Peyer's patch (tissue), 4 donors: ENCODE results near the gene MMP3. TPM values are rescaled to one million over a fixed set of nuclear protein-coding genes. Genes with fewer than 3 reads are reported as not detected.

Source experiments
- DNase-seq, 3 donors: peaks; one replicate each; pipeline ENCODE4 v3.0.0-alpha.2; 2017 to 2019
- H3K27ac ChIP-seq, 4 donors: fragments of 200-600 bp; sonication (generic); one replicate each; pipeline ENCODE4 v1.5.1; 2016 to 2019
- H3K27me3 ChIP-seq, 2 donors: fragments of 200-600 bp; sonication (generic); one replicate each; pipeline ENCODE4 v1.5.1; 2019
- H3K36me3 ChIP-seq, 3 donors: fragments of 200-600 bp; sonication (generic); one replicate each; pipeline ENCODE4 v1.5.1; 2016 to 2019
- H3K4me1 ChIP-seq, 4 donors: fragments of 200-600 bp; sonication (generic); one replicate each; pipeline ENCODE4 v1.5.1; 2016 to 2019
- H3K4me3 ChIP-seq, 4 donors: fragments of 200-600 bp; sonication (generic); 1 replicate in 3 of 4; 2 replicates in 1 of 4; pipeline ENCODE4 v1.5.1; 2016 to 2019; ENCODE audit warnings: mild to moderate bottlenecking in 1 of 4
- H3K9me3 ChIP-seq, 4 donors: fragments of 200-600 bp; sonication (generic); one replicate each; pipeline ENCODE4 v1.5.1; 2016 to 2019; ENCODE audit warnings: mild to moderate bottlenecking in 1 of 4
- POLR2A ChIP-seq, 2 donors: fragments of 450-650 bp; IDR thresholded peaks; one replicate each; pipeline ENCODE4 v1.5.1; 2017; ENCODE audit warnings: antibody characterized with exemption in 2 of 2, mild to moderate bottlenecking in 2 of 2, moderate library complexity in 2 of 2
- total RNA-seq, 4 donors: library from RNA; depleted of rRNA; stranded (reverse); fragments of >200 nt; gene quantifications; one replicate each; pipeline ENCODE4 v1.1.0, GENCODE V29; 2016
- TF ChIP-seq, protein P1 (sequence below), 6 experiments: fragments of 450-650 bp in 4 of 6; fragments of 200-600 bp in 2 of 6; sonication (generic) in 1 of 6; IDR thresholded peaks; one replicate each; pipeline ENCODE4 v1.5.1; 2017 to 2019; ENCODE audit warnings: antibody characterized with exemption in 6 of 6, mild to moderate bottlenecking in 3 of 6, moderate library complexity in 1 of 6

Gene MMP3
- total RNA-seq = 1 to 10 TPM in 2 of 4 donors, not detected in 2; 1.5 to 1.8 TPM

DNA sequence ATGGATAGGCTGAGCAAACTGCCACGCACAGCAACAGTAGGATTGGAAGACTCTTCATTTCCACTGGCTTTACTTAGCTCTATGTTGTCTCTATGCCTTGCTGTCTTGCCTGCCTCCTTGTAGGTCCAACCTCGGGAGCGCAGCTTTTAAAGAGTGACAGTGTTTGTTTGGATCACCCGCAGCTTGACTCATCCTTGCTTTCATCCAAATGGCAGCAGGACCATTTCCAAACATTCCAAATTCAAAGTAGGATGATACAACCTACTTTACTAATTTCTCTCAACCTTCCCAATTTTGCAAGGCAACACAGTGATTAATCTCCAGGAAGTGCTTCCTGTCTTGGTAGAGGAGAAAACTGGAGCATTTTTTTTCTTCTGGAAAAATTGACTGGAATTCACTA is at the start of gene MMP3:
MMP3 (minus strand) TSS at position 121 of the 400 bp plus-strand sequence; CDS start at position 58, 63 bp downstream.
- no peak for DNase-seq
- H3K27ac ChIP-seq = no peak within 1 kb of the TSS
- no peak within 1 kb of the TSS for H3K4me3 ChIP-seq
- H3K27me3 ChIP-seq = no peaks in the 10 kb centered on the region
- no peaks in the 10 kb centered on the region for H3K9me3 ChIP-seq
- H3K36me3 ChIP-seq = no peaks in the 10 kb centered on the region
- TF ChIP-seq, protein P1, sequence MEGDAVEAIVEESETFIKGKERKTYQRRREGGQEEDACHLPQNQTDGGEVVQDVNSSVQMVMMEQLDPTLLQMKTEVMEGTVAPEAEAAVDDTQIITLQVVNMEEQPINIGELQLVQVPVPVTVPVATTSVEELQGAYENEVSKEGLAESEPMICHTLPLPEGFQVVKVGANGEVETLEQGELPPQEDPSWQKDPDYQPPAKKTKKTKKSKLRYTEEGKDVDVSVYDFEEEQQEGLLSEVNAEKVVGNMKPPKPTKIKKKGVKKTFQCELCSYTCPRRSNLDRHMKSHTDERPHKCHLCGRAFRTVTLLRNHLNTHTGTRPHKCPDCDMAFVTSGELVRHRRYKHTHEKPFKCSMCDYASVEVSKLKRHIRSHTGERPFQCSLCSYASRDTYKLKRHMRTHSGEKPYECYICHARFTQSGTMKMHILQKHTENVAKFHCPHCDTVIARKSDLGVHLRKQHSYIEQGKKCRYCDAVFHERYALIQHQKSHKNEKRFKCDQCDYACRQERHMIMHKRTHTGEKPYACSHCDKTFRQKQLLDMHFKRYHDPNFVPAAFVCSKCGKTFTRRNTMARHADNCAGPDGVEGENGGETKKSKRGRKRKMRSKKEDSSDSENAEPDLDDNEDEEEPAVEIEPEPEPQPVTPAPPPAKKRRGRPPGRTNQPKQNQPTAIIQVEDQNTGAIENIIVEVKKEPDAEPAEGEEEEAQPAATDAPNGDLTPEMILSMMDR (IDR thresholded peaks at IDR 0.05) = no peak
- no peak for TF ChIP-seq POLR2A (IDR thresholded peaks at IDR 0.05)
- no peaks in the 10 kb centered on the region for H3K4me1 ChIP-seq

DNA sequence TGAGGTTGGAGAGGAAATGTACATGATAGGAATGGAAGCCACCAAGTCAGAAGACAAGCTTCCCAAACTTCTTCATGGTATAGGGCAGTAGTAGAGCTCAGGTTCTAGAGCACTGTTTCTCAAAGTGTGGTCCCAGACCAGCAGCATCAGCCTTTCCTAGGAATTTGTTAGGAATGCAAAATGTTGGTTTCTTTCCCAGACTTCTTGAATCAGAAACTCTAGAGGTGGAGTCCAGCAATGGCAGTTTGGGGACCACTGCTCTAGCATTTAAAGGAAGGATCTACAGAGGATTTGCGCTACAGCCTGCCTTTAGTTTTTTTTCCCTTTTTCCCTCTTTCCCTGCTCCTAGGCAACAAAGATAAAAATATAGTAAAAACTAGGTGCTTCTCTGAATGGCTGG is 48.3 kb upstream of the MMP3 start:
- DNase-seq = no peak
- no peaks in the 10 kb centered on the region for H3K9me3 ChIP-seq
- TF ChIP-seq, protein P1 (IDR thresholded peaks at IDR 0.05) = no peak
- no peak for TF ChIP-seq POLR2A (IDR thresholded peaks at IDR 0.05)

DNA sequence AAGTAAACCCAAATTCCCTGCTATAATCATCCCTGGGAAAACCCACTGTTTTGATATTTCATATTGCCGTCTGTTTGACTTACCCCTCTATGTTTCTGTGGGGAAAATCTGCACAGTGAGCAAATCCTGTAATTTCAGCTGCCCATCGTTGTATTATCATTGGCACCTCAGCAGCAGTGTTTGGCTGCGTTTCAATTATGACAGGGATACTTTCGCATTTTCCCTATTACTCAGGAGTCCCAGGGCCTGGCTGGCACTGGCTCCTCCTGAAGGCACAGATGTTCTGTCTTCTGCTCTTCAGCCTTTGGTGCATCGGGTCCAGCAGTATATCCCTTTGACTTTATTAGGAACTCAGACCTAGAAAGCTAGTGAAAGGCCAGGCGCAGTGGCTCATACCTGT is 43.6 kb upstream of the MMP3 start:
- TF ChIP-seq POLR2A (IDR thresholded peaks at IDR 0.05) = no peak
- TF ChIP-seq, protein P1 (IDR thresholded peaks at IDR 0.05) = no peak
- Histone ChIP-seq H3K4me3 (no peak overlapping the region), H3K36me3 (no peaks in the 10 kb centered on the region), H3K27ac (no peak overlapping the region), H3K27me3 (no peaks in the 10 kb centered on the region), H3K4me1 (no peaks in the 10 kb centered on the region), H3K9me3 (no peaks in the 10 kb centered on the region)
- DNase-seq = no peak

More for the DNA sequence above, 48.3 kb upstream of the MMP3 start:
- no peak overlapping the region for H3K27ac ChIP-seq
- H3K4me3 ChIP-seq = no peak overlapping the region
- no peaks in the 10 kb centered on the region for H3K27me3 ChIP-seq
- no peaks in the 10 kb centered on the region for H3K4me1 ChIP-seq
- H3K36me3 ChIP-seq = no peaks in the 10 kb centered on the region

DNA sequence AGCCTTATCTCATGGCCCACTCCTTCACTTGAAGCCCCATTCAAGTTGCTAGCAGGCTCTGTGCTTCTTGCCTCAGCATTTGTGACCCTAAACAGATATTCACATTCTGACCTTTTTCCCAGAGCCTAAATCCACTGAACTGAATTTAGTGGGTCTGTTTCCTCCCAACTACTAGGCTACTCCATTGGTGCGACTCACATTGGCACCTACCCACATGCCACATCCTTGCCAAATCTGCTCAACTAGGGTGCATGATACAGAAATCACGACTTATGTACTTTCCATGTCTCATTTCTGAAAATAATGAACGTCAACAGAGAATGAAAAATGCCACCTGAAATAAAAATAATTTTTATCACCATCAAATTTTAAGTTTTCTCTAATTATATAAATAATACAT is 39.7 kb upstream of the MMP3 start:
- no peaks in the 10 kb centered on the region for H3K27me3 ChIP-seq
- H3K36me3 ChIP-seq = no peaks in the 10 kb centered on the region
- DNase-seq = no peak
- H3K4me1 ChIP-seq = no peaks in the 10 kb centered on the region
- TF ChIP-seq, protein P1 (IDR thresholded peaks at IDR 0.05) = no peak
- TF ChIP-seq POLR2A (IDR thresholded peaks at IDR 0.05) = no peak
- no peaks in the 10 kb centered on the region for H3K9me3 ChIP-seq
- no peak overlapping the region for H3K27ac ChIP-seq
- no peak overlapping the region for H3K4me3 ChIP-seq

DNA sequence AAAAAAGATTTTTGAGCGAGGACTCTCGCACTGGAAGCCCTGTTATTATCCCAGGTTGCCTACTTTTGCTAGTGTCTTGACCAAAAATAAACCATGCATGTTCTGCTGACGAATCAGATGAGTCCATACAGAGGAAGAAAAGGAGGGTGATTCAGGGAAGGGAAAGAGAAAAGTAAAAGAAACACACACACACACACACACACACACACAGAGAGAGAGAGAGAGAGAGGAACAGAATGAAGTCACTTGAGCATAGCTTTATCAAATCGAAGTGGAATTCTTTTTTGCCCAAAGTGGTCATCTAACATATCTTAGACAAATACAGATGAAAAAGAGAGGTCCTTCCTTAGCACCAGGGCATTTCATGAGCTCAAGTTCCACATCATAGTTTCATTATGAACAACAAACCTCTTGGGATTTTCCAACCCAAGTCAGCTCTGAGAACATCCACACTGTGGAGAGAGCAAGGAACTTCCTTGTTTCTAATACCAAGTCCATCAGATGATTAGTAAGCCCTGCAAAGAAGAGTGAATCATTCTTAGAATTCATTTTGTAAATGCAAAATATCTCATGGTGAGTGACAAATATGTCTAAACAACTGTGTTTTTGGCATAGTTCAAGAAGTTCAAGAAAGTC is 39.1 kb upstream of the MMP3 start:
- no peaks in the 10 kb centered on the region for H3K9me3 ChIP-seq
- no peaks in the 10 kb centered on the region for H3K36me3 ChIP-seq
- no peak overlapping the region for H3K27ac ChIP-seq
- DNase-seq = no peak
- H3K4me1 ChIP-seq = no peaks in the 10 kb centered on the region
- TF ChIP-seq, protein P1 (IDR thresholded peaks at IDR 0.05) = no peak
- no peak for TF ChIP-seq POLR2A (IDR thresholded peaks at IDR 0.05)
- no peaks in the 10 kb centered on the region for H3K27me3 ChIP-seq
- H3K4me3 ChIP-seq = no peak overlapping the region
